H9 (cell line): ENCODE results near the gene SEPTIN12. TPM values are rescaled to one million over a fixed set of nuclear protein-coding genes. Genes with fewer than 3 reads are reported as not detected.
A peak's percentile ranks its signal among the peaks of the same experiment; 100 is the strongest.

ENCODE experiments used
- DNase-seq: peaks from one replicate; pipeline ENCODE4 v3.0.0-alpha.2; 2017
- H2AFZ ChIP-seq: one replicate; pipeline ENCODE4 v1.6.1; 2013; ENCODE audit warnings: mild to moderate bottlenecking, low read length, control low read depth, moderate library complexity
- H2AK5ac ChIP-seq: 2 replicates; pipeline ENCODE4 v1.6.1; 2013; ENCODE audit warnings: low read length, control low read depth, mixed read lengths; ENCODE audit not compliant: insufficient read length
- H2BK120ac ChIP-seq: one replicate; pipeline ENCODE4 v1.6.1; 2013; ENCODE audit warnings: low read depth, mild to moderate bottlenecking, low read length, control low read depth, inconsistent platforms; ENCODE audit not compliant: poor library complexity, severe bottlenecking
- H2BK12ac ChIP-seq: 2 replicates; pipeline ENCODE4 v1.6.1; 2013; ENCODE audit warnings: low read length, control low read depth, mixed read lengths, low read depth; ENCODE audit not compliant: insufficient read length
- H2BK15ac ChIP-seq: 2 replicates; pipeline ENCODE4 v1.6.1; 2013; ENCODE audit warnings: low read depth, low read length, control low read depth
- H2BK20ac ChIP-seq: one replicate; pipeline ENCODE4 v1.6.1; 2013; ENCODE audit warnings: low read depth, mild to moderate bottlenecking, low read length, control low read depth, inconsistent platforms; ENCODE audit not compliant: poor library complexity, severe bottlenecking
- H2BK5ac ChIP-seq: 2 replicates; pipeline ENCODE4 v1.6.1; 2013; ENCODE audit warnings: low read length, control low read depth, mixed read lengths; ENCODE audit not compliant: insufficient read length
- H3K14ac ChIP-seq: 2 replicates; pipeline ENCODE4 v1.6.1; 2013; ENCODE audit warnings: low read length, control low read depth; ENCODE audit not compliant: insufficient read depth
- H3K18ac ChIP-seq: 2 replicates; pipeline ENCODE4 v1.6.1; 2013; ENCODE audit warnings: low read depth, mild to moderate bottlenecking, mixed read lengths, low read length, control low read depth; ENCODE audit not compliant: insufficient read length
- H3K23ac ChIP-seq: 2 replicates; pipeline ENCODE4 v1.6.1; 2013; ENCODE audit warnings: low read length, control low read depth, mixed read lengths, low read depth; ENCODE audit not compliant: insufficient read length
- H3K23me2 ChIP-seq: 2 replicates; pipeline ENCODE4 v1.6.1; 2013; ENCODE audit warnings: low read depth, mild to moderate bottlenecking, mixed read lengths, low read length, control low read depth; ENCODE audit not compliant: insufficient read length, poor library complexity, severe bottlenecking
- H3K27ac ChIP-seq: 2 replicates; pipeline ENCODE4 v1.5.1; 2013; ENCODE audit warnings: low read length, control low read depth, mixed read lengths, low read depth; ENCODE audit not compliant: insufficient read length
- H3K27me3 ChIP-seq: 2 replicates; pipeline ENCODE4 v1.6.1; 2013; ENCODE audit warnings: low read length, control low read depth, inconsistent platforms; ENCODE audit not compliant: insufficient read depth
- H3K4ac ChIP-seq: 2 replicates; pipeline ENCODE4 v1.6.1; 2013; ENCODE audit warnings: low read depth, mild to moderate bottlenecking, control low read depth, inconsistent platforms, low read length, moderate library complexity
- H3K4me1 ChIP-seq: 2 replicates; pipeline ENCODE4 v1.6.1; 2013; ENCODE audit warnings: low read length, control low read depth, inconsistent platforms; ENCODE audit not compliant: insufficient read depth
- H3K4me2 ChIP-seq: 2 replicates; pipeline ENCODE4 v1.6.1; 2013; ENCODE audit warnings: low read length, control low read depth, mixed read lengths; ENCODE audit not compliant: insufficient read length, insufficient read depth
- H3K56ac ChIP-seq: 2 replicates; pipeline ENCODE4 v1.6.1; 2013; ENCODE audit warnings: low read depth, mild to moderate bottlenecking, mixed read lengths, low read length, control low read depth; ENCODE audit not compliant: insufficient read length
- H3K79me1 ChIP-seq: 2 replicates; pipeline ENCODE4 v1.6.1; 2013; ENCODE audit warnings: low read depth, mild to moderate bottlenecking, moderate library complexity, low read length, control low read depth, inconsistent platforms; ENCODE audit not compliant: insufficient read depth, poor library complexity, severe bottlenecking
- H3K79me2 ChIP-seq: 2 replicates; pipeline ENCODE4 v1.6.1; 2013; ENCODE audit warnings: low read length, control low read depth, inconsistent platforms; ENCODE audit not compliant: insufficient read depth
- H3K9ac ChIP-seq: 2 replicates; pipeline ENCODE4 v1.6.1; 2013; ENCODE audit warnings: low read length, control low read depth, mixed read lengths; ENCODE audit not compliant: insufficient read length; ENCODE audit errors: extremely low read depth
- H3K9me3 ChIP-seq: one replicate; pipeline ENCODE4 v1.6.1; 2013; ENCODE audit warnings: low read depth, low read length, inconsistent platforms; ENCODE audit not compliant: control insufficient read depth
- H3T11ph ChIP-seq: one replicate; pipeline ENCODE4 v1.6.1; 2013; ENCODE audit warnings: mild to moderate bottlenecking, low read length, control low read depth, inconsistent platforms
- H4K20me1 ChIP-seq: one replicate; pipeline ENCODE4 v1.6.1; 2013; ENCODE audit not compliant: control insufficient read depth, insufficient read length, insufficient read depth
- H4K5ac ChIP-seq: 2 replicates; pipeline ENCODE4 v1.6.1; 2013; ENCODE audit warnings: low read depth, mild to moderate bottlenecking, mixed read lengths, low read length, control low read depth; ENCODE audit not compliant: insufficient read length
- H4K8ac ChIP-seq: replicated peaks from 2 replicates; pipeline ENCODE4 v1.6.1; 2013; ENCODE audit warnings: low read length, control low read depth, mixed read lengths, low read depth; ENCODE audit not compliant: insufficient read length
- H4K91ac ChIP-seq: 2 replicates; pipeline ENCODE4 v1.6.1; 2013; ENCODE audit warnings: low read depth, mild to moderate bottlenecking, moderate library complexity, mixed read lengths, low read length, control low read depth; ENCODE audit not compliant: insufficient read length
- H3K27ac Mint-ChIP-seq, 3 experiments: 2 replicates in 2 of 3; 3 replicates in 1 of 3; pipeline ENCODE4 v1.8.0; 2020 to 2021; ENCODE audit warnings: mixed read lengths in 3 of 3, mild to moderate bottlenecking in 1 of 3, moderate library complexity in 1 of 3
- H3K27me3 Mint-ChIP-seq: 2 replicates; pipeline ENCODE4 v1.8.0; 2021; ENCODE audit warnings: low read depth, mild to moderate bottlenecking, moderate library complexity, mixed read lengths
- H3K36me3 Mint-ChIP-seq, 3 experiments: 2 replicates in 2 of 3; 3 replicates in 1 of 3; pipeline ENCODE4 v1.8.0; 2020 to 2021; ENCODE audit warnings: low read depth in 3 of 3, mixed read lengths in 3 of 3; ENCODE audit not compliant: insufficient read depth in 1 of 3
- H3K4me1 Mint-ChIP-seq, 2 experiments: 2 replicates each; pipeline ENCODE4 v1.8.0; 2020; ENCODE audit warnings: mixed read lengths in 2 of 2
- H3K4me3 Mint-ChIP-seq, 2 experiments: 2 replicates in 1 of 2; 3 replicates in 1 of 2; pipeline ENCODE4 v1.8.0; 2020 to 2021; ENCODE audit warnings: mild to moderate bottlenecking in 2 of 2, mixed read lengths in 2 of 2, moderate library complexity in 1 of 2
- H3K9me3 Mint-ChIP-seq, 2 experiments: 2 replicates in 1 of 2; 3 replicates in 1 of 2; pipeline ENCODE4 v1.8.0; 2020; ENCODE audit warnings: mild to moderate bottlenecking in 2 of 2, mixed read lengths in 2 of 2, moderate library complexity in 1 of 2
- WGBS: extraction: QIAGEN DNeasy Blood & Tissue Kit; methylation state at CpG from one replicate; pipeline ENCODE4 v1.1.7; 2013; ENCODE audit warnings: missing lambda C conversion rate, low lambda C conversion rate, mixed read lengths; ENCODE audit not compliant: insufficient read length; ENCODE audit errors: extremely low coverage; 5-methylcytosine and 5-hydroxymethylcytosine counted together
- total RNA-seq: library from RNA; stranded (reverse); gene quantifications from 2 replicates; pipeline ENCODE4 v1.2.1, GENCODE V29; 2021
- TF ChIP-seq, protein P1 (sequence below): fragments of 200-600 bp; sonication (generic); conservative IDR thresholded peaks from 3 replicates; pipeline ENCODE4 v1.8.0; 2021; ENCODE audit warnings: antibody characterized with exemption, mild to moderate bottlenecking

SEPTIN12 gene
- total RNA-seq, 1 experiment from 2014 or later: 0.48 TPM

DNA sequence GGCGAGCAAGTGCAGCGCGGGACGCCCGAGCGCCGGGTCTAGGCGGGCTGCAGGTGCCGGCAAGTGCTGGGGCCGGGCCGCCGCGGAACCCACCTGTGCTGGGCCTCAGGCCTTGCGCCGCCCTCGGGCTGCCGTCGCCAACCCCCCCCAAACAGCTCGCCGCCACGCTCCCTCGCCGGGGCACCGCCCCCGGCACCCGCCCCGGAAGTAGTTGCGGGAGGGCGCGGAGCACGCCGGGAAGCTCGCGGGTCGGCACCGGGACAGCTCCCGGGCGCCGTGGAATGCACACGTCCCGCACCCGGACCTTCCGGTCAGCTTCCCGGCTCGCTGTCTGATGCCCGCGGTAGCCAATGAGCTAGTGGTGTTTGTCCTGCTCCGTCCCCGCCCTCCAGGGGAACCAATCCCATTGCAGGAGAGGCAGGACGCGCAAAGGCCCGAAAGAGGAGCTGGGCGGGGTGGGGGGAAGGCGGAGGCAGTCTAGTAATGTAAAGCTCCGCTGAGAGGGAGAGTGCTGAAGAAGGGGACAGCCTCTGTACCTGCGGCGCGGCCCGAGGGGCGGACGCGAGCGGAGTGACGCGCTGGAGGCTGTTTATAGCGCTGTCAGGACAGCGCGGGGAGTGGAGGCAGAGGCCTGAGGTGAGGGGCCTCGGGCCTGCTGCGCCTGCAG lies 53.9 kb downstream of the SEPTIN12 start, which contains the start of the genes ANKS3 and DNAAF8:
Gene ANKS3, minus strand, starts transcription at position 209 of the 667 bp plus-strand sequence. CDS start 4,122 bp downstream, outside the sequence.
Gene DNAAF8, plus strand, starts transcription at position 475 of the 667 bp plus-strand sequence. CDS start 1,978 bp downstream, outside the sequence.
- Mint-ChIP-seq H3K36me3 (peaks cover 0 to 13% (median 13%) of the 10 kb centered on the region in 3 experiments; a peak in 5 of 7 replicates), H3K4me3 (peak within 1 kb of the TSS; percentile 92 to 97), H3K27ac (peak within 1 kb of the TSS; percentile 96 to 97 (median 96)), H3K9me3 (no peaks in the 10 kb centered on the region; a peak in 1 of 5 replicates), H3K4me1 (peaks cover 8 to 12% of the 10 kb centered on the region in 2 experiments), H3K27me3 (peaks cover 4% of the 10 kb centered on the region)
- H3K9me3 ChIP-seq: no peaks in the 10 kb centered on the region
- no peak within 1 kb of the TSS for H3K56ac ChIP-seq
- no peak within 1 kb of the TSS for H3K27ac ChIP-seq
- H3K4me2 ChIP-seq: peak within 1 kb of the TSS; percentile 94
- H4K20me1 ChIP-seq: no peaks in the 10 kb centered on the region
- WGBS: no CpG with 5 or more reads among the region's 70 CpGs
- H3K27me3 ChIP-seq: no peaks in the 10 kb centered on the region
- H3K23ac ChIP-seq: no peak within 1 kb of the TSS
- no peak within 1 kb of the TSS for H2AK5ac ChIP-seq
- no peak within 1 kb of the TSS for H3K14ac ChIP-seq
- H3K79me2 ChIP-seq: peaks cover 4% of the 10 kb centered on the region; the same call in 1 of the 2 replicates
- no peak within 1 kb of the TSS for H3T11ph ChIP-seq
- no peak within 1 kb of the TSS for H3K4ac ChIP-seq
- no peak within 1 kb of the TSS for H2BK12ac ChIP-seq
- no peak within 1 kb of the TSS for H2BK120ac ChIP-seq
- peak within 1 kb of the TSS; percentile 53 for H3K9ac ChIP-seq
- peaks cover 3% of the 10 kb centered on the region for H3K79me1 ChIP-seq
- no peak within 1 kb of the TSS for H4K5ac ChIP-seq
- DNase-seq: peak; percentile 98
- H2AFZ ChIP-seq: peak within 1 kb of the TSS; percentile 59
- H4K8ac ChIP-seq: no peak within 1 kb of the TSS
- no peak within 1 kb of the TSS for H4K91ac ChIP-seq
- H3K18ac ChIP-seq: peak within 1 kb of the TSS; percentile 10
- H2BK15ac ChIP-seq: no peak within 1 kb of the TSS
- TF ChIP-seq, protein P1, sequence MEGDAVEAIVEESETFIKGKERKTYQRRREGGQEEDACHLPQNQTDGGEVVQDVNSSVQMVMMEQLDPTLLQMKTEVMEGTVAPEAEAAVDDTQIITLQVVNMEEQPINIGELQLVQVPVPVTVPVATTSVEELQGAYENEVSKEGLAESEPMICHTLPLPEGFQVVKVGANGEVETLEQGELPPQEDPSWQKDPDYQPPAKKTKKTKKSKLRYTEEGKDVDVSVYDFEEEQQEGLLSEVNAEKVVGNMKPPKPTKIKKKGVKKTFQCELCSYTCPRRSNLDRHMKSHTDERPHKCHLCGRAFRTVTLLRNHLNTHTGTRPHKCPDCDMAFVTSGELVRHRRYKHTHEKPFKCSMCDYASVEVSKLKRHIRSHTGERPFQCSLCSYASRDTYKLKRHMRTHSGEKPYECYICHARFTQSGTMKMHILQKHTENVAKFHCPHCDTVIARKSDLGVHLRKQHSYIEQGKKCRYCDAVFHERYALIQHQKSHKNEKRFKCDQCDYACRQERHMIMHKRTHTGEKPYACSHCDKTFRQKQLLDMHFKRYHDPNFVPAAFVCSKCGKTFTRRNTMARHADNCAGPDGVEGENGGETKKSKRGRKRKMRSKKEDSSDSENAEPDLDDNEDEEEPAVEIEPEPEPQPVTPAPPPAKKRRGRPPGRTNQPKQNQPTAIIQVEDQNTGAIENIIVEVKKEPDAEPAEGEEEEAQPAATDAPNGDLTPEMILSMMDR: no peak
- no peaks in the 10 kb centered on the region for H3K4me1 ChIP-seq
- H2BK5ac ChIP-seq: no peak within 1 kb of the TSS
- peaks cover 9% of the 10 kb centered on the region for H3K23me2 ChIP-seq
- H2BK20ac ChIP-seq: no peak within 1 kb of the TSS
